Endothelial cell of umbilical vein (primary cell): Measurements from ENCODE around the gene MBD3L2. TPM values are rescaled to one million over a fixed set of nuclear protein-coding genes. Genes with fewer than 3 reads are reported as not detected.

ENCODE experiments used
- BruUV-seq: library from RNA; stranded (reverse); fragments of 400-500 nt; replicated peaks from 2 replicates; lab custom pipeline; 2021; lab: Mats Ljungman, UMichigan
- CTCF ChIA-PET: fragments of 300-600, 350-600 bp; sonication (Branson Sonifier 250); formaldehyde crosslinking; loops from one replicate; lab custom pipeline; 2021; ENCODE audit warnings: antibody characterized with exemption, inconsistent platforms; lab: Charles Lee
- POLR2A ChIA-PET: fragments of 300-600, 350-600 bp; sonication (Branson Sonifier 250); formaldehyde crosslinking; loops from one replicate; lab custom pipeline; 2021; ENCODE audit warnings: antibody characterized with exemption, inconsistent platforms; lab: Charles Lee
- DNase-seq: peaks from one replicate; pipeline ENCODE4 v3.0.0-alpha.2; 2011; ENCODE audit warnings: low read depth, low spot score
- FAIRE-seq: peaks from 2 replicates; lab custom pipeline; 2011; peaks lifted over from hg19 to GRCh38; lab: Jason Lieb, UNC
- H2AFZ ChIP-seq: 2 replicates; pipeline ENCODE4 v1.6.0; 2012; ENCODE audit warnings: low read depth, low read length, control low read depth, inconsistent platforms
- H3K27ac ChIP-seq: 2 replicates; pipeline ENCODE4 v1.5.1; 2011; ENCODE audit warnings: low read depth, mild to moderate bottlenecking, control low read depth, low read length, moderate library complexity; ENCODE audit not compliant: insufficient read depth
- H3K27me3 ChIP-seq, 2 experiments: 2 replicates each; pipeline versions ENCODE4 v1.6.0 to v1.6.1; 2011; ENCODE audit warnings: low read length in 2 of 2, mixed read lengths in 1 of 2; ENCODE audit not compliant: control insufficient read depth in 2 of 2, insufficient read depth in 2 of 2
- H3K36me3 ChIP-seq, 2 experiments: 2 replicates in 1 of 2; 3 replicates in 1 of 2; pipeline ENCODE4 v1.5.1; 2011; ENCODE audit warnings: low read length in 2 of 2, mild to moderate bottlenecking in 1 of 2, moderate library complexity in 1 of 2; ENCODE audit not compliant: control insufficient read depth in 2 of 2, insufficient read depth in 2 of 2; ENCODE audit errors: extremely low read depth in 1 of 2
- H3K4me1 ChIP-seq: 3 replicates; pipeline ENCODE4 v1.5.1; 2011; ENCODE audit warnings: mild to moderate bottlenecking, low read length; ENCODE audit not compliant: control insufficient read depth, insufficient read depth; ENCODE audit errors: extremely low read depth
- H3K4me2 ChIP-seq: 2 replicates; pipeline ENCODE4 v1.6.1; 2011; ENCODE audit warnings: low read length, control low read depth, mixed read lengths; ENCODE audit not compliant: insufficient read depth
- H3K4me3 ChIP-seq, 3 experiments: fragments of 200-600 bp in 1 of 3; sonication (generic), shearing (Covaris generic) in 1 of 3; replicated peaks in 1 of 3; 2 replicates each; pipeline ENCODE4 v1.5.1; 2011 to 2016; ENCODE audit warnings: control low read depth in 3 of 3, low read length in 3 of 3, mild to moderate bottlenecking in 2 of 3, inconsistent platforms in 1 of 3, low read depth in 1 of 3, moderate library complexity in 1 of 3; ENCODE audit not compliant: insufficient read depth in 1 of 3
- H3K79me2 ChIP-seq: 2 replicates; pipeline ENCODE4 v1.6.0; 2012; ENCODE audit warnings: low read length, inconsistent platforms; ENCODE audit not compliant: control insufficient read depth, insufficient read depth
- H3K9ac ChIP-seq: replicated peaks from 2 replicates; pipeline ENCODE3; 2011; ENCODE audit warnings: low read length, control low read depth; ENCODE audit not compliant: insufficient read depth; ENCODE audit errors: extremely low read depth
- H3K9me1 ChIP-seq: replicated peaks from 3 replicates; pipeline ENCODE4 v1.6.0; 2011; ENCODE audit warnings: mild to moderate bottlenecking, low read length; ENCODE audit not compliant: control insufficient read depth, insufficient read depth; ENCODE audit errors: extremely low read depth
- H3K9me3 ChIP-seq: replicated peaks from 2 replicates; pipeline ENCODE4 v1.5.1; 2012; ENCODE audit warnings: low read length, inconsistent platforms; ENCODE audit not compliant: control insufficient read depth, insufficient read depth
- H4K20me1 ChIP-seq: replicated peaks from 2 replicates; pipeline ENCODE3; 2011; ENCODE audit warnings: mild to moderate bottlenecking, low read length; ENCODE audit not compliant: control insufficient read depth, insufficient read depth; ENCODE audit errors: extremely low read depth
- EZH2 ChIP-seq: IDR thresholded peaks from 2 replicates; pipeline ENCODE4 v1.6.1; 2012; ENCODE audit warnings: borderline replicate concordance, low read depth, mild to moderate bottlenecking, moderate library complexity, low read length, inconsistent platforms; ENCODE audit not compliant: severe bottlenecking
- FOS ChIP-seq: IDR thresholded peaks from 2 replicates; pipeline ENCODE4 v1.6.1; 2011; ENCODE audit warnings: mild to moderate bottlenecking, low read length, moderate library complexity, borderline replicate concordance; ENCODE audit not compliant: insufficient read depth
- GATA2 ChIP-seq: IDR thresholded peaks from 2 replicates; pipeline ENCODE4 v1.7.0; 2011; ENCODE audit warnings: low read depth, mild to moderate bottlenecking, moderate library complexity, mixed read lengths, low read length; ENCODE audit not compliant: insufficient read length, insufficient read depth
- JUN ChIP-seq: IDR thresholded peaks from 2 replicates; pipeline ENCODE4 v1.6.1; 2011; ENCODE audit warnings: borderline replicate concordance, low read depth; ENCODE audit not compliant: insufficient read length, insufficient read depth
- MYC ChIP-seq: IDR thresholded peaks from one replicate; pipeline ENCODE4 v1.6.1; 2011; ENCODE audit warnings: mild to moderate bottlenecking, low read depth, low read length
- POLR2A ChIP-seq: IDR thresholded peaks from 2 replicates; pipeline ENCODE4 v1.6.1; 2012; ENCODE audit warnings: low read depth, mild to moderate bottlenecking, control low read depth, low read length
- POLR2AphosphoS5 ChIP-seq: IDR thresholded peaks from 2 replicates; pipeline ENCODE4 v1.6.1; 2012; ENCODE audit warnings: low read depth, mild to moderate bottlenecking, control low read depth, low read length, moderate library complexity; ENCODE audit not compliant: insufficient read depth
- dilution Hi-C: fragments of 300-500 bp; cut with MboI; formaldehyde crosslinking; loops from one replicate; pipeline ENCODE4 v1.15.0; 2019; ENCODE audit warnings: low sequenced_read_pairs; ENCODE audit not compliant: extremely low pct_ligation_motif_present
- intact Hi-C: fragments of 100-400 bp; cut with micrococcal nuclease; formaldehyde crosslinking; loops from one replicate; pipeline ENCODE4 v1.10.0; 2022
- polyA plus RNA-seq, 4 experiments: library from polyadenylated mRNA; depleted of rRNA in 3 of 4; stranded (reverse) in 3 of 4; unstranded in 1 of 4; fragments of >200 nt; gene quantifications; 2 replicates each; pipeline versions ENCODE4 v1.2.1 to v1.2.3, GENCODE V29; 2011 to 2012; ENCODE audit warnings: missing spikeins in 1 of 4
- total RNA-seq: library from RNA; stranded (reverse); gene quantifications from 2 replicates; pipeline ENCODE4 v1.2.3, GENCODE V29; 2021

Gene MBD3L2
- total and polyA plus RNA-seq, 2 donors (not counting 3 experiments of a cell fraction or from before 2014, with no cell fraction given) = not detected

DNA sequence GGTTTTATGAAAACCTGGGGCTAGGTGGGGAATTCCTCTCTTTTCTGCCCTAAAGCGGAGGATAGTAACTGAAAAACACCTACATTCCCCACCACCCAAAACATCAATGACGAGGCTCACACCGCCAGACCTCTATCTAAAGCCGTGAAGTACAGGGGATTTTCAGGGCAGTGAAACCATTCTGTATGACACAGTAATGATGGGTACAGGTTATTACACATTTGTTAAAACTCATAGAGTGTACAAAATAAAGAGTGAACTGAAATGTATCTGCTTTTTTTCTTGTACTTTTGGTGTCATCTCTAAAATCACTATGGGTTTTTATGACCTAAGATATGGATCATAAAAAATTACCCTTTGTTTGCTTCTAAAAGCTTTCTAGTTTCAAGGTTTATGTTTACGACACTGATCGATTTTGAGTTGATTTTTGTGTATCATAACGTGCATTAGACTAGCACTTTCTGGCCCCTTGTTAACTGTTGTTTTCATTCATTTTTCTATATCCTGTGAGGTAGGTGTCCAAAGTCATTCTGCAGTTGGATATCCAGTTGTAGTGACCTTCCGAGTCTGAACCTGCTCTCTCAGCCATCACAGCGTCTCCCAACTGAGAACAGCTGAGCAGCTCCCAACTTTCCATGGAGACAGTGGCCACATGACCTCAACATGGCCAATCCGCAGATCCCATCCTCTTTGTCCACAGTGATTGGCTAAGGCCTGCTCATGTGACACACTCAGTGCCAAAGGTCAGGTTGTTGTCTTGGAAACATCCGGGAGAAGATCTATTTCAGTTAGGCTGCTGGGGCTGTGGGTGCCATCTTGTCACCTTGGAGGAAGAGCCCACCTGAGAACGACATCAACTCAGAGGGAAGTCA, 38.2 kb upstream of the MBD3L2 start:
- Histone ChIP-seq H3K9me1 (no peaks in the 10 kb centered on the region), H3K36me3 (no peaks in the 10 kb centered on the region), H3K4me1 (no peaks in the 10 kb centered on the region), H2AFZ (no peak overlapping the region), H3K9me3 (no peaks in the 10 kb centered on the region), H3K27ac (no peak overlapping the region), H3K27me3 (no peaks in the 10 kb centered on the region), H4K20me1 (no peaks in the 10 kb centered on the region), H3K4me2 (no peak overlapping the region), H3K4me3 (no peak overlapping the region), H3K9ac (no peak overlapping the region), H3K79me2 (no peaks in the 10 kb centered on the region)
- no peak for FAIRE-seq
- no peak for TF ChIP-seq JUN
- no peak for TF ChIP-seq POLR2AphosphoS5
- TF ChIP-seq EZH2 = no peak
- CTCF ChIA-PET = no interaction called here
- dilution Hi-C loops (no loop called here), intact Hi-C loops (no loop called here)
- POLR2A ChIA-PET = no interaction called here
- no peak for DNase-seq
- BruUV-seq = no TSS peak

DNA sequence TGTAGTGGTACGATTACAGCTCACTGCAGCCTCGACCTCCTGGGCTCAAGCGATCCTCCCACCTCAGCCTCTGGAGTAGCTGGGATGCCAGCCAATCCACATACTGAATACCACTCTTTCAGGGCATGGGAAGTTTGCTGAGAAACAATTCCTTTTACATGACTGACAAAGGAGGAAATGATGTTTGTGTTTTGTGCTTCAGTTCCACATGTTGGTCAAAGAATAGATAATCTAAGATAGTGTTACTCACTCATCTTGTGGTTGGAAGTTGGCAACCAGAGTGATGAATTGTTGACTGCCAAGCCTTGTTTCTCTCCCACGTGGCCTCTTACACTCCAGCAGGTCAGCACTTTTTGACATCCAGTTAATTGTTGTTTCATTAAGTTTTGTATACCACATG, 35.4 kb upstream of the MBD3L2 start:
- intact Hi-C loops = no loop called here
- no TSS peak for BruUV-seq
- dilution Hi-C loops = no loop called here
- no peak overlapping the region for H3K27ac ChIP-seq
- CTCF ChIA-PET = no interaction called here
- no peaks in the 10 kb centered on the region for H3K4me1 ChIP-seq
- no peaks in the 10 kb centered on the region for H3K27me3 ChIP-seq
- H3K9me1 ChIP-seq = no peaks in the 10 kb centered on the region
- no peaks in the 10 kb centered on the region for H3K9me3 ChIP-seq
- no peak overlapping the region for H3K4me3 ChIP-seq
- H3K36me3 ChIP-seq = no peaks in the 10 kb centered on the region
- POLR2A ChIA-PET = no interaction called here
- FAIRE-seq (no peak), DNase-seq (no peak)
- no peaks in the 10 kb centered on the region for H4K20me1 ChIP-seq
- H3K9ac ChIP-seq = no peak overlapping the region
- no peaks in the 10 kb centered on the region for H3K79me2 ChIP-seq
- no peak overlapping the region for H2AFZ ChIP-seq
- no peak overlapping the region for H3K4me2 ChIP-seq
- TF ChIP-seq MYC (no peak), POLR2AphosphoS5 (no peak), POLR2A (no peak), JUN (no peak), GATA2 (no peak), FOS (no peak)
